Measurements from ENCODE around the gene HAP1. TPM values are rescaled to one million over a fixed set of nuclear protein-coding genes. Genes with fewer than 3 reads are reported as not detected.
"Not testable (repeated sequence)": the region's sequence is repeated elsewhere in the genome, so short reads cannot be mapped to it uniquely, and the experiment has no call there.

Gene HAP1
- total RNA-seq, 2 experiments from 2014 or later = 0.08 TPM; not detected in 1

DNA sequence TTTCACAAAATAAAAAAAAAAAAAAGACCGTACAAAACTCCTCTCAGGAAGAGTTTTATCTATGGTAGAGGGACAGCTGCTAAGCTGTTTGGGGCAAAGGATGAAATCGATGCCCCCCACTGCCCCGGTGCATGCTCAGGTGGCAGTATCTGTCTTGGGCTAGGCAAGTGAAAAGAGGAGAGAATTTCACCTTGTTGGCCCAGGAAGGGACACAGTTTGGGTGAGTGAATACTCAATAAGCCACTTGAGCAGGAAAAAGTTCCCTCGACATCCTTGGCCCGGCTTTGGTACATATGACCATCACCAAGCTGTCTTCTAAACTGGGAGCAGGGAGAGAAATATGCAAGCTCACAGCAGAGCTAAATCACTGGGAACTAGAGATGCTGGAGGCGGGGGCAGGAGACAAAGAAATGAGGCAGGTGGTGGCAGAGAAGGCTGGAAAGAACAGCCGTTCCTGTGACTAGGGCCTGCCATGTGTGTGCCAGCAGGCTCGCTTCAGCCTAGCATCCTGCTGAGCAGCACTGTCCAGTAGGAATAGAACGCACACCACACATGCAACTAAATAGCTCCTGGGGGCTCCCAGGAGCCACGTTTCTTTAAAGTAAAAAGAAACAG is 53.9 kb downstream of the HAP1 start:
- no peaks in the 10 kb centered on the region for H3K27me3 Mint-ChIP-seq
- H3K27ac Mint-ChIP-seq = no peak overlapping the region
- H3K9me3 Mint-ChIP-seq = peaks cover 9% of the 10 kb centered on the region
- H3K36me3 Mint-ChIP-seq = peaks cover 10% of the 10 kb centered on the region
- H3K4me3 Mint-ChIP-seq = no peak overlapping the region
- H3K4me1 Mint-ChIP-seq = peaks cover 32% of the 10 kb centered on the region
- no peak for DNase-seq

DNA sequence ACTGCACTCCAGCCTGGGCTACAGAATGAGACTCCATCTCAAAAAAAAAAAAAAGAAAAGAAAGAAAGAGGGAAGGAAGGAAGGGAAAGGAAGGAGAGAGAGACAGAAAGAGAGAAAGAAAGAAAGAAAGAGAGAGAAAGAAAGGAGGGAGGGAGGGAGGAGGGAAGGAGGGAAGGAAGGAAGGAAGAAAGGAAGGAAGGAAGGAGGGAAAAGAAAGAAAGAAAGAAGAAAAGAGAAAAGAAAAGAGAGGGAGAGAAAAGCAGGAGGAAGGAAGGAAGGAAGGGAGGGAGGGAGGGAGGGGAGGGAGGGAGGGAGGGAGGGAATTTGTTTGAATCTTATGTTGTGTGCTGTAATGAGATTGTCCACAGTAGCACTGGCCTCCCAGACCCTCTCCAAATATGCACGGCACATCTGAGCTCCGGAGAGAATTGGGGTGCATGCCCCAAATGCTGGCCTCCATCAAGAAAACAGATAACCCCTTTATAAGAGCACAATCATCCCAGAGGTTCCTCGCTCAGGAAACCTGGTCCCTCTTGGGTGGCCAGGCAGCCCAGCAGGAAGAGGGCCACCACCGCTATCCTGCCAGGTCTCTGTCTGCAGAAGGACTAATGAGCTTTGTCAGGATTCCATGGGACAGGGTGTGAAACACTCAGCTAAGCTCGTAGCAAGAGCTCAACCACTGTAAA is 54.6 kb downstream of the HAP1 start:
- peak overlapping the region; percentile 97 for H3K27ac Mint-ChIP-seq
- DNase-seq = no peak
- H3K27me3 Mint-ChIP-seq = no peaks in the 10 kb centered on the region
- peaks cover 10% of the 10 kb centered on the region for H3K36me3 Mint-ChIP-seq
- H3K4me3 Mint-ChIP-seq = peak overlapping the region; percentile 83
- peaks cover 32% of the 10 kb centered on the region for H3K4me1 Mint-ChIP-seq
- H3K9me3 Mint-ChIP-seq = peaks cover 9% of the 10 kb centered on the region

DNA sequence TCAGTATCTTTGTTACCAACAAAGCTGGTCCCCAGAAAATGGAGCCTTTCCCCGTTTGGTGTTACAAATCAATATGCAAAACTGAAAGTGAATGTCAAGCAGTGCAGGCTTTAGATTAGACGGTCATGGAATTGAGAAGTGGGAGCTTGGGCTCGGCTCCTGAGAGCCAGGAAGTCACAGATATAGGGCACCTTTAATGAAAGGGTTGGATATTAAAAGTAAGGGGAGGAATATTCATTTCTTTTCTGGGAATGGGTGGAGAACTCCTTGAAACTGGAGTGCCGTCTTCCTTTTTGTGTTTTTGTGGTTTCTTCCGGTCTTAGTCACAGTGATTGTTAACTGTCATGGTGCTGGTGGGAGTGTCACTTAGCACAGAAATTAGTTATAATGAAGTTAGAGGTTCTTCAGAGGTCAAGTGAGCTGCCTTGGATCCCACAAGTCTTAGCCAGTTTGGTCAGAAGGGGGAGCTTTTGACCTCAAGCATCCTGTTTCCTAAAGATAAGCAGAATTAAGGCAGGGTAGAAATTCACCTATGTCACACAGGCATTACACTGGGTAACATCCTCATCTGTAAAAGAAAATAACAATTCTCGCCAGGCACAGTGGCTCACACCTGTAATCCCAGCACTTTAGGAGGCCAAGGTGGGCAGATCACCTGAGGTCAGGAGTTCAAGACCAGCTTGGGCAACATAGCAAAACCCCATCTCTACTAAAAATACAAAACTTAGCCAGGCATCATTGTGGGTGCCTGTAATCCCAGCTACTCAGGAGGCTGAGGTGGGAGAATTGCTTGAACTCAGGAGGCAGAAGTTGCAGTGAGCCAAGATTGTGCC is 55.3 kb downstream of the HAP1 start:
- DNase-seq = peak; percentile 68
- no peaks in the 10 kb centered on the region for H3K27me3 Mint-ChIP-seq
- H3K27ac Mint-ChIP-seq = peak overlapping the region; percentile 97
- peak overlapping the region; percentile 83 for H3K4me3 Mint-ChIP-seq
- H3K9me3 Mint-ChIP-seq = peaks cover 9% of the 10 kb centered on the region
- peaks cover 32% of the 10 kb centered on the region for H3K4me1 Mint-ChIP-seq
- H3K36me3 Mint-ChIP-seq = peaks cover 10% of the 10 kb centered on the region

DNA sequence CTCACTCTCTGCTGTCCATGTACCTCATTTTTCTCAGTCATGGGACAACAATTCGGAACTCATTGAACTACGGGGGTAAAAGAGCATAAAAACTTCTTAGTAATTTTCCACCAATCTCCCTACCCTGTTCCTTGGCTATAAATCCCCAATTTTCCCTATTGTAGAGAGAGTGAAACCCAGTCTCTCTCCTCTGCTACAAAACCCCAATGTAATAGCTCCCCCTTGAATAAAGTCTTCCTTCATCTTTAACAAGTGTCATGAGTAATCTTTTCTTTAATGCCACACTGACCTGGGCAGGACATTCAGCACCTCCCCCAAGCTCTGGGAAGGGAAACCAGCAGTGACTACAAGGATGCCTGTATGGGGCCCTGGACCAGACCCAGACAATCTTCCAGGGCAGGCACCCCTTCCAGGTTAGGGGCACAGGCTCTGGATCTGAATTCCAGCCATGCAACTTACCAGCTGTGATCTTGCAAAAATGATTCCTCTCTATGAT is 56.0 kb downstream of the HAP1 start:
- H3K4me1 Mint-ChIP-seq = peaks cover 32% of the 10 kb centered on the region
- peak overlapping the region; percentile 97 for H3K27ac Mint-ChIP-seq
- H3K9me3 Mint-ChIP-seq = peaks cover 9% of the 10 kb centered on the region
- H3K4me3 Mint-ChIP-seq = peak overlapping the region; percentile 83
- peak; percentile 30 for DNase-seq
- peaks cover 10% of the 10 kb centered on the region for H3K36me3 Mint-ChIP-seq
- no peaks in the 10 kb centered on the region for H3K27me3 Mint-ChIP-seq

DNA sequence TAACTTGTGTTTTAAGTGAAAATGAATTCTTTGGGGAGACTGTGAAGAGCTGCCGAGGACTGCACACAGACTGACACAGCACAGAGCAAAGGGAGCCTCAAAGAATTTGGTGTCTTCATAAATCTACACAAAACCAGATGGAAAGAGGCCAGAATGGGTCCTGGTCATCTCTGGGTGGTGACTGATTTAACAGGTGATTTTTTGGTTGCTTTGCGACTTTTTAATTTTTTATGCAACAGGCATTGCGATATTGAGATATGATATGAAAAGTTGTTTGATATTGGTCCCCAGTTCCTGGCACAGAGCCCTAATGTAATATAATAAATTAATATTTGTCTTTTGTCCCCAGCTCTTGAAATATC is 58.4 kb downstream of the HAP1 start:
- H3K27ac Mint-ChIP-seq = no peak overlapping the region
- peaks cover 10% of the 10 kb centered on the region for H3K36me3 Mint-ChIP-seq
- peaks cover 35% of the 10 kb centered on the region for H3K4me1 Mint-ChIP-seq

DNA sequence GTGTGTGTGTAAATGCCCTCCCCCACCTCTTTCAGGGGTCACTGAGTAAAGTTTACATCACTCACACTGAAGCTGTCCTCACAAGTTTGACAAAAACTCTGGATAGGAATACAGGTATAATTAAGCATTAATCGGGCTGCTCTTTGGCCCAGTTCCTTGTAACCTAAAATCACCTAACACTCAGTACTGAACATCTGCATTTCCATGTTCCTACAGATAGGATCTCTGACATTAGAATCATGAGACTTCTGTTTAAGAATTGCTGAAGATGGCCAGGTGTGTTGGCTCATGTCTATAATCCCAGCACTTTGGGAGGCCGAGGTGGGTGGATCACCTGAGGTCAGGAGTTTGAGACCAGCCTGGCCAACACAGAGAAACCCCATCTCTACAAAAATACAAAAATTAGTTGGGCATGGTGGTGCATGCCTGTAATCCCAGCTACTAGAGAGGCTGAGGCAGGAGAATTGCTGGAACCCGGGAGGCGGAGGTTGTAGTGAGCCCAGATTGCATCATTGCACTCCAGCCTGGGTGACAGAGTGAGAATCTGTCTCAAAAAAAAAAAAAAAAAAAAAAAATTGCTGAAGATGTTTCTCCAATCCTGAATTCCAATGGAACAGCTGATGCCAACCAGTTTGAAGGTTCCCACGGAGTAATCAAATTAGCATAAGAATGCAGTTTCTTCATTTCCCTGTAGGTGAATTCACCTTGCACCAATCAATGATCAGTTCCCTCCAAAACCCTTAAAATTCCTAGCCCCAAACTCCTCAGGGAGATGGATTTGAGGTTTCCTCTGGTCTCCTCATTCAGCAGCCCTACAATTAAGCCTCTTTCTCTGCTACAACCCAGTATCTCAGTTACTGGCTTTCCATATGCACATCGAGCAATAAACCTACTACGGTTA is 59.0 kb downstream of the HAP1 start:
- not testable (repeated sequence) for H3K27me3 Mint-ChIP-seq, H3K4me3 Mint-ChIP-seq, DNase-seq, H3K27ac Mint-ChIP-seq
- peaks cover 10% of the 10 kb centered on the region for H3K36me3 Mint-ChIP-seq
- H3K9me3 Mint-ChIP-seq = peaks cover 10% of the 10 kb centered on the region
- peaks cover 35% of the 10 kb centered on the region for H3K4me1 Mint-ChIP-seq

More for the DNA sequence above, 58.4 kb downstream of the HAP1 start:
- DNase-seq = no peak
- Mint-ChIP-seq H3K9me3 (peaks cover 10% of the 10 kb centered on the region), H3K27me3 (no peaks in the 10 kb centered on the region), H3K4me3 (no peak overlapping the region)

Other genes starting within 250 kb of the HAP1 start
- gene KRT36, start 244.7 kb downstream of the HAP1 start, total RNA-seq = not detected
- gene KRT13, start 229.0 kb downstream of the HAP1 start, total RNA-seq = not detected
- not detected for gene KRT15, start 215.8 kb downstream of the HAP1 start, total RNA-seq
- gene KRT19, start 206.3 kb downstream of the HAP1 start, total RNA-seq = not detected
- not detected for gene KRT9, start 162.6 kb downstream of the HAP1 start, total RNA-seq
- gene KRT14, start 147.7 kb downstream of the HAP1 start, total RNA-seq = not detected
- not detected for gene KRT16, start 121.9 kb downstream of the HAP1 start, total RNA-seq
- gene KRT17, start 110.1 kb downstream of the HAP1 start, total RNA-seq = not detected
- 1,000 to 10,000 TPM; 1,196 to 1,277 TPM for gene EIF1, start 45.8 kb downstream of the HAP1 start, total RNA-seq
- not detected for gene GAST, start 22.3 kb downstream of the HAP1 start, total RNA-seq
- gene JUP, start 52.1 kb upstream of the HAP1 start, total RNA-seq = 1 to 10 TPM; 2.7 to 3.7 TPM
- gene P3H4, start 77.3 kb upstream of the HAP1 start, total RNA-seq = 1 to 10 TPM; 1.5 to 1.8 TPM
- under 1 TPM; 0.48 to 0.89 TPM for gene FKBP10, start 78.4 kb upstream of the HAP1 start, total RNA-seq
- 10 to 100 TPM; 52.8 to 56.7 TPM for gene NT5C3B, start 101.6 kb upstream of the HAP1 start, total RNA-seq
- under 1 TPM; 0.19 to 0.30 TPM for gene KLHL10, start 103.2 kb upstream of the HAP1 start, total RNA-seq
- gene KLHL11, start 130.8 kb upstream of the HAP1 start, total RNA-seq = 10 to 100 TPM; 17.5 to 17.6 TPM
- gene ACLY, start 184.3 kb upstream of the HAP1 start, total RNA-seq = 100 to 1,000 TPM; 197 to 202 TPM
- under 1 TPM; 0.58 to 0.84 TPM for gene ODAD4, start 196.0 kb upstream of the HAP1 start, total RNA-seq
- 10 to 100 TPM; 64.9 to 66.6 TPM for gene CNP, start 232.2 kb upstream of the HAP1 start, total RNA-seq